ENCODE results near the gene RETREG1.
"Not testable (repeated sequence)": the region's sequence is repeated elsewhere in the genome, so short reads cannot be mapped to it uniquely, and the experiment has no call there.

Gene RETREG1

GRCh38 chr5:16464231-16464630 is 152.6 kb downstream of the RETREG1 start:
- Mint-ChIP-seq H3K27me3 (no peaks in the 10 kb centered on the region), H3K4me1 (peaks cover 70% of the 10 kb centered on the region), H3K4me3 (peak overlapping the region; percentile 94), H3K27ac (peak overlapping the region; percentile 98), H3K36me3 (peaks cover 41% of the 10 kb centered on the region), H3K9me3 (no peaks in the 10 kb centered on the region)
- ATAC-seq = no peak

- H3K27me3 Mint-ChIP-seq = no peaks in the 10 kb centered on the region
- H3K27ac Mint-ChIP-seq = peak overlapping the region; percentile 20
- peaks cover 63% of the 10 kb centered on the region for H3K4me1 Mint-ChIP-seq
- no peak for ATAC-seq
- no peaks in the 10 kb centered on the region for H3K9me3 Mint-ChIP-seq
- H3K36me3 Mint-ChIP-seq = peaks cover 47% of the 10 kb centered on the region
- H3K4me3 Mint-ChIP-seq = no peak overlapping the region
Observed at GRCh38 chr5:16461782-16462181, 155.0 kb downstream of the RETREG1 start.

GRCh38 chr5:16461026-16461425 is 155.8 kb downstream of the RETREG1 start:
- H3K27ac Mint-ChIP-seq = peak overlapping the region; percentile 20
- no peak for ATAC-seq
- no peaks in the 10 kb centered on the region for H3K9me3 Mint-ChIP-seq
- H3K27me3 Mint-ChIP-seq = no peaks in the 10 kb centered on the region
- peaks cover 69% of the 10 kb centered on the region for H3K4me1 Mint-ChIP-seq
- H3K36me3 Mint-ChIP-seq = peaks cover 55% of the 10 kb centered on the region
- H3K4me3 Mint-ChIP-seq = no peak overlapping the region

- Mint-ChIP-seq H3K36me3 (peaks cover 56% of the 10 kb centered on the region), H3K4me3 (no peak overlapping the region), H3K4me1 (peaks cover 67% of the 10 kb centered on the region), H3K9me3 (no peaks in the 10 kb centered on the region), H3K27ac (no peak overlapping the region), H3K27me3 (no peaks in the 10 kb centered on the region)
- no peak for ATAC-seq
Observed at GRCh38 chr5:16459451-16459850, 157.3 kb downstream of the RETREG1 start.

- H3K36me3 Mint-ChIP-seq = peaks cover 53% of the 10 kb centered on the region
- H3K27ac Mint-ChIP-seq = no peak overlapping the region
- H3K4me3 Mint-ChIP-seq = no peak overlapping the region
- H3K4me1 Mint-ChIP-seq = peaks cover 56% of the 10 kb centered on the region
- H3K9me3 Mint-ChIP-seq = no peaks in the 10 kb centered on the region
- ATAC-seq = no peak
- no peaks in the 10 kb centered on the region for H3K27me3 Mint-ChIP-seq
Observed at GRCh38 chr5:16457853-16458252, 158.9 kb downstream of the RETREG1 start.

- H3K4me1 Mint-ChIP-seq = peaks cover 56% of the 10 kb centered on the region
- H3K27ac Mint-ChIP-seq = no peak overlapping the region
- H3K36me3 Mint-ChIP-seq = peaks cover 55% of the 10 kb centered on the region
- no peaks in the 10 kb centered on the region for H3K27me3 Mint-ChIP-seq
- no peak overlapping the region for H3K4me3 Mint-ChIP-seq
- H3K9me3 Mint-ChIP-seq = no peaks in the 10 kb centered on the region
- no peak for ATAC-seq
Observed at GRCh38 chr5:16457451-16457850, 159.3 kb downstream of the RETREG1 start.

GRCh38 chr5:16456103-16456832 is 160.5 kb downstream of the RETREG1 start:
- Mint-ChIP-seq H3K27ac (peak overlapping the region; percentile 72), H3K4me3 (peak overlapping the region; percentile 21), H3K27me3 (no peaks in the 10 kb centered on the region), H3K36me3 (peaks cover 52% of the 10 kb centered on the region), H3K4me1 (peaks cover 46% of the 10 kb centered on the region), H3K9me3 (no peaks in the 10 kb centered on the region)
- peak; percentile 72 for ATAC-seq

GRCh38 chr5:16455668-16456067 is 161.1 kb downstream of the RETREG1 start:
- Mint-ChIP-seq H3K4me1 (peaks cover 40% of the 10 kb centered on the region), H3K36me3 (peaks cover 52% of the 10 kb centered on the region), H3K27me3 (no peaks in the 10 kb centered on the region), H3K27ac (peak overlapping the region; percentile 72), H3K4me3 (no peak overlapping the region), H3K9me3 (no peaks in the 10 kb centered on the region)
- no peak for ATAC-seq

- Mint-ChIP-seq H3K27me3 (no peaks in the 10 kb centered on the region), H3K4me3 (no peak overlapping the region), H3K9me3 (no peaks in the 10 kb centered on the region), H3K36me3 (peaks cover 54% of the 10 kb centered on the region), H3K27ac (no peak overlapping the region), H3K4me1 (peaks cover 31% of the 10 kb centered on the region)
- ATAC-seq = no peak
Observed at GRCh38 chr5:16454686-16455085, 162.1 kb downstream of the RETREG1 start.

GRCh38 chr5:16453609-16454008 is 163.2 kb downstream of the RETREG1 start:
- Mint-ChIP-seq H3K27ac (no peak overlapping the region), H3K4me1 (peaks cover 24% of the 10 kb centered on the region), H3K27me3 (no peaks in the 10 kb centered on the region), H3K36me3 (peaks cover 65% of the 10 kb centered on the region), H3K4me3 (no peak overlapping the region), H3K9me3 (no peaks in the 10 kb centered on the region)
- ATAC-seq = no peak

- Mint-ChIP-seq H3K9me3 (no peaks in the 10 kb centered on the region), H3K4me3 (no peak overlapping the region), H3K27me3 (no peaks in the 10 kb centered on the region), H3K27ac (no peak overlapping the region), H3K4me1 (no peaks in the 10 kb centered on the region), H3K36me3 (peaks cover 64% of the 10 kb centered on the region)
- ATAC-seq = no peak
Observed at GRCh38 chr5:16450163-16450562, 166.6 kb downstream of the RETREG1 start.

GRCh38 chr5:16446993-16447392 is 169.8 kb downstream of the RETREG1 start:
- no peak overlapping the region for H3K4me3 Mint-ChIP-seq
- no peaks in the 10 kb centered on the region for H3K9me3 Mint-ChIP-seq
- H3K36me3 Mint-ChIP-seq = peaks cover 62% of the 10 kb centered on the region
- no peak for ATAC-seq
- H3K27ac Mint-ChIP-seq = no peak overlapping the region
- no peaks in the 10 kb centered on the region for H3K27me3 Mint-ChIP-seq
- H3K4me1 Mint-ChIP-seq = no peaks in the 10 kb centered on the region

- H3K27me3 Mint-ChIP-seq = no peaks in the 10 kb centered on the region
- H3K36me3 Mint-ChIP-seq = peaks cover 10% of the 10 kb centered on the region
- no peak overlapping the region for H3K4me3 Mint-ChIP-seq
- ATAC-seq = no peak
- H3K27ac Mint-ChIP-seq = no peak overlapping the region
- no peaks in the 10 kb centered on the region for H3K9me3 Mint-ChIP-seq
- peaks cover 4% of the 10 kb centered on the region for H3K4me1 Mint-ChIP-seq
Observed at GRCh38 chr5:16437977-16438376, 178.8 kb downstream of the RETREG1 start.

- H3K4me3 Mint-ChIP-seq, H3K9me3 Mint-ChIP-seq, H3K27ac Mint-ChIP-seq, H3K36me3 Mint-ChIP-seq, ATAC-seq, H3K27me3 Mint-ChIP-seq, H3K4me1 Mint-ChIP-seq: not testable (repeated sequence)
Observed at GRCh38 chr5:16436065-16436682, 180.6 kb downstream of the RETREG1 start.

GRCh38 chr5:16431490-16431889 is 185.3 kb downstream of the RETREG1 start:
- Mint-ChIP-seq H3K4me3 (no peak overlapping the region), H3K36me3 (no peaks in the 10 kb centered on the region), H3K27ac (no peak overlapping the region), H3K4me1 (no peaks in the 10 kb centered on the region), H3K9me3 (no peaks in the 10 kb centered on the region), H3K27me3 (no peaks in the 10 kb centered on the region)
- no peak for ATAC-seq
